Measurements from ENCODE around the gene HCRTR1. TPM values are rescaled to one million over a fixed set of nuclear protein-coding genes. Genes with fewer than 3 reads are reported as not detected.

HCRTR1 gene
- total RNA-seq, 6 experiments from 2014 or later = not detected

DNA sequence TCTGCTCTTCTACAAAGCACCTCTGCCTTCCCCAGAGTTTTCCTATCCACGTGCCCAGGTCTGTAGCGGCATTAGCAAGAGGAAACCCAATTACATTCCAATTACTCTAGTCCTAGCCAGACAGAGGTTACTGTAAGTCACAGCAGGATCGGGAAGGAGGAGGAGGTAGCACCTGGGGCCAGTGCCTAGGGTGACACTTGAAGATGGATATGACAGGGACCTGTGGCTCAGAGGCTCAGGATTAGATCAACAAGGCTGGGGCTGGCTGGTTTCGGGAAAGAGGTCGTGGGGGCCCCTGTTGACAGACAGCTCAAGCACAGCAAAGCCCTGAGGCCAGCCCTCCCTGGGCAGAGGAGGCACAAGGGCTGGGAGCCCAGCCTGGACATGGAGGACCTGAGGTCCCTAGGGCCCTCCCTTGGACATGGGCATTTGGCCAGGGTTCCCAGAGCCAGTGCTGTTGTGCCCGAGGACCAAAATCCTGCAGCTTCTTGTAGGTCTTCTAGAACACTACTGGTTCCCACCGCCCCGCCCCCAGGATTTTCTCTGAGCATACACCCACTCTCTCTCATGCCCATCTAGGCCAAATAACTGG, 3.0 kb upstream of the HCRTR1 start:
- Histone ChIP-seq H3K27ac (no peak overlapping the region), H3K4me1 (peaks cover 0 to 4% (median 0%) of the 10 kb centered on the region in 4 donors), H3K27me3 (peaks cover 0 to 5% of the 10 kb centered on the region in 2 donors), H3K4me3 (no peak overlapping the region), H3K9me3 (no peaks in the 10 kb centered on the region), H3K36me3 (no peaks in the 10 kb centered on the region)
- WGBS (ENCODE audit: insufficient coverage, low coverage, low lambda C conversion rate, missing lambda C conversion rate) = 87% methylated on average over 5 of the region's 8 CpGs
- TF ChIP-seq, protein P1, sequence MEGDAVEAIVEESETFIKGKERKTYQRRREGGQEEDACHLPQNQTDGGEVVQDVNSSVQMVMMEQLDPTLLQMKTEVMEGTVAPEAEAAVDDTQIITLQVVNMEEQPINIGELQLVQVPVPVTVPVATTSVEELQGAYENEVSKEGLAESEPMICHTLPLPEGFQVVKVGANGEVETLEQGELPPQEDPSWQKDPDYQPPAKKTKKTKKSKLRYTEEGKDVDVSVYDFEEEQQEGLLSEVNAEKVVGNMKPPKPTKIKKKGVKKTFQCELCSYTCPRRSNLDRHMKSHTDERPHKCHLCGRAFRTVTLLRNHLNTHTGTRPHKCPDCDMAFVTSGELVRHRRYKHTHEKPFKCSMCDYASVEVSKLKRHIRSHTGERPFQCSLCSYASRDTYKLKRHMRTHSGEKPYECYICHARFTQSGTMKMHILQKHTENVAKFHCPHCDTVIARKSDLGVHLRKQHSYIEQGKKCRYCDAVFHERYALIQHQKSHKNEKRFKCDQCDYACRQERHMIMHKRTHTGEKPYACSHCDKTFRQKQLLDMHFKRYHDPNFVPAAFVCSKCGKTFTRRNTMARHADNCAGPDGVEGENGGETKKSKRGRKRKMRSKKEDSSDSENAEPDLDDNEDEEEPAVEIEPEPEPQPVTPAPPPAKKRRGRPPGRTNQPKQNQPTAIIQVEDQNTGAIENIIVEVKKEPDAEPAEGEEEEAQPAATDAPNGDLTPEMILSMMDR (IDR thresholded peaks at IDR 0.05) = no peak
- no peak for TF ChIP-seq POLR2A (IDR thresholded peaks at IDR 0.05)
- intact Hi-C loops (cut with DNase I) = no loop called here
- DNase-seq = no peak
- no peak for ATAC-seq

DNA sequence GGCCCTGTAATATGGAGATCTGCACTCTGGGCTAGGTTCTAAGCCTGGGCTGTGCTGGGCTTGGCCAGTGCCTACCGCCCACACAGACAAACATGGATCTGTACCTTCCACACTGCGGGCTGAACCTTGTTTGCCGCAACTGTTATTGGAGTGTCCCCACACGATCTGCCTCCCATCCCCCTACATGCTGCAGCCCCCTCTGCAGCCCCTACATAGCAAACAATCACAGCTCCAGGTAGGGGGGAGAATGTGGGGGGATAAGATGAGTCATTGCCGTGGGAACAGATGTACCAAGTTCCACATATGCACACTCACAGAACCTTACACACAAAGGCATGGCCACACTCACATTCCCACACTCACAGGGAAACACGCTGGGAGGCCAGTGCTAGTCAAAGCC, 2.1 kb upstream of the HCRTR1 start:
- H3K27me3 ChIP-seq = peaks cover 0 to 5% of the 10 kb centered on the region in 2 donors
- no peaks in the 10 kb centered on the region for H3K36me3 ChIP-seq
- no peaks in the 10 kb centered on the region for H3K9me3 ChIP-seq
- TF ChIP-seq, protein P1 (IDR thresholded peaks at IDR 0.05) = no peak
- TF ChIP-seq POLR2A (IDR thresholded peaks at IDR 0.05) = no peak
- H3K4me3 ChIP-seq = no peak overlapping the region
- intact Hi-C loops (cut with DNase I) = no loop called here
- H3K27ac ChIP-seq = no peak overlapping the region
- no peak for DNase-seq
- no peak for ATAC-seq
- WGBS (ENCODE audit: insufficient coverage, low coverage, low lambda C conversion rate, missing lambda C conversion rate) = 40% methylated on average over 1 of the region's 6 CpGs
- peaks cover 0 to 4% (median 0%) of the 10 kb centered on the region in 4 donors for H3K4me1 ChIP-seq

GRCh38 chr1:31615939-31616338, 1.6 kb upstream of the HCRTR1 start:
- intact Hi-C loops (cut with DNase I) = no loop called here
- no peak overlapping the region for H3K27ac ChIP-seq
- 83% methylated on average over 1 of the region's 2 CpGs for WGBS (ENCODE audit: insufficient coverage, low coverage, low lambda C conversion rate, missing lambda C conversion rate)
- H3K4me3 ChIP-seq = no peak overlapping the region
- H3K4me1 ChIP-seq = peaks cover 0 to 4% (median 0%) of the 10 kb centered on the region in 4 donors
- no peak for ATAC-seq
- no peaks in the 10 kb centered on the region for H3K36me3 ChIP-seq
- TF ChIP-seq, protein P1 (IDR thresholded peaks at IDR 0.05) = no peak
- no peak for TF ChIP-seq POLR2A (IDR thresholded peaks at IDR 0.05)
- H3K9me3 ChIP-seq = no peaks in the 10 kb centered on the region
- peaks cover 0 to 5% of the 10 kb centered on the region in 2 donors for H3K27me3 ChIP-seq
- no peak for DNase-seq

GRCh38 chr1:31617916-31618746, 642 bp downstream of the HCRTR1 start:
- peak; percentile 57 to 75 (median 61) for ATAC-seq
- Histone ChIP-seq H3K27ac (no peak overlapping the region), H3K27me3 (peaks cover 0 to 5% of the 10 kb centered on the region in 2 donors), H3K4me3 (peak overlapping the region; percentile 25 to 39 (median 26)), H3K4me1 (peaks cover 0 to 4% (median 0%) of the 10 kb centered on the region in 4 donors), H3K36me3 (no peaks in the 10 kb centered on the region), H3K9me3 (no peaks in the 10 kb centered on the region)
- no peak for TF ChIP-seq POLR2A (IDR thresholded peaks at IDR 0.05)
- TF ChIP-seq, protein P1 (IDR thresholded peaks at IDR 0.05) = peak; percentile 45 to 75 (median 63)
- peak in 1 of 3 donors; percentile 47 for DNase-seq
- 38% methylated on average over 10 of the region's 56 CpGs for WGBS (ENCODE audit: insufficient coverage, low coverage, low lambda C conversion rate, missing lambda C conversion rate)
- intact Hi-C loops (cut with DNase I) = no loop called here

Measured in right lobe of liver (tissue), 6 donors.